ENCODE results near the gene SPSB3.
"Not testable (repeated sequence)": the region's sequence is repeated elsewhere in the genome, so short reads cannot be mapped to it uniquely, and the experiment has no call there.

The SPSB3 gene

DNA sequence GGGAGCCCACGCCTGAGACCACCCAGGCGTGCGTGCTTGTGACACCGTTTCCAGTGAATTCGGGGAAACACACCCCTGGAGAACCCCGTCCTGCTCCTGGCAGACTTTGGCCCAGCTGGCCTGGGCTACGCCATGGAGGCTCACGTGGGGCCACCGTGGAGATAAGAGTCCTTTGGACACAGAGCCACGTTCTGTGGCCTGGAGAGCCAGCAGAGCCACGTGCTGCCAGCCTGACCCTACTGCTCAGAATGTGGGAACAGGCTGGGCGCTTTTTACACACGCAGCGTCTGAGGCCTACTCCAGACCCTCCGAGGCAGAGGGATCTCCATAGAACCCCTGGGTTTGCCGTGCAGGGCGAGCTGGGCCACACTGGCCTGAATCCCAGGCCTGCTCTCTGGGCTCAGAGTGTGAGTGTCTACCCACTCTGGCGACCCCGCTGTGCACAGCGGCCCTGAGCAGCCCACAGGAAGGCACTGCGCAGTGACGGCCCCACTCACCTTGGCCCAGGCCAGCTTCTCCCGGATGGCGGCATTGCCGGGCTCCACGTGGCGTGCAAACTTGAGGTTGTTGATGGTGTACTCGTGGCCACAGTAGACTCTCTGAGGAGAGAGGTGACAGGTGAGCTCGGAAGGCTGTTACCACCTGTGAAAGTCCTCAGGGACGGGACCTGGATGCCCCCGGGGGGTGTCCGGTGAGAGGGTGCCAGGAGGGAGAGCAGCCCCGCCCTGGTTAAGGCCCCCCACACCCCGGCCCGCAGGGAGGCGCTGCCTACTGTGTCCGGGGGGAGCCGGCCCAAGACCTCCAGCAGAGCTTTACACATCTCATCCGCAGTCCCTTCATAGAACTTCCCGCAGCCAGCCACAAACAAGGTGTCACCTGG lies 34.3 kb upstream of the SPSB3 start:
- no peak for DNase-seq (ENCODE audit: low read depth)

DNA sequence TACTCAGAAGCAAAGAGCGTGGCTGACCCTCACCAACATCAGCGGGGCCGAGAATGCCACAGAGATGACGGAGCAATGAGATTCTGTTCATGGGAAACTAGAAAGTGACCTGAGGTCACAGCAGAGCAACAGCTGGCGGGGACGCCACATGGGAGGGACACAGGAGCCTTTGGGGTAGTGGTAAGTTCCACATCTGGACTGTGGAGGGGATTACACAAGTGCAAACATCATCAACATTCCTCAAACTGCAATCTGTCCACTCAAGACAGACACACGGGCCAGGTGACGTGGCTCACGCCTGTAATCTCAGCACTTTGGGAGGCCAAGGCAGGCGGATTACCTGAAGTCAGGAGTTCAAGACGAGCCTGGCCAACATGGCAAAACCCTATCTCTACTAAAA lies 33.1 kb upstream of the SPSB3 start:
- DNase-seq (ENCODE audit: low read depth) = no peak

GRCh38 chr16:1812732-1813163 lies 30.4 kb upstream of the SPSB3 start:
- DNase-seq (ENCODE audit: low read depth) = no peak

GRCh38 chr16:1810536-1810935 lies 28.2 kb upstream of the SPSB3 start:
- DNase-seq (ENCODE audit: low read depth) = no peak

DNA sequence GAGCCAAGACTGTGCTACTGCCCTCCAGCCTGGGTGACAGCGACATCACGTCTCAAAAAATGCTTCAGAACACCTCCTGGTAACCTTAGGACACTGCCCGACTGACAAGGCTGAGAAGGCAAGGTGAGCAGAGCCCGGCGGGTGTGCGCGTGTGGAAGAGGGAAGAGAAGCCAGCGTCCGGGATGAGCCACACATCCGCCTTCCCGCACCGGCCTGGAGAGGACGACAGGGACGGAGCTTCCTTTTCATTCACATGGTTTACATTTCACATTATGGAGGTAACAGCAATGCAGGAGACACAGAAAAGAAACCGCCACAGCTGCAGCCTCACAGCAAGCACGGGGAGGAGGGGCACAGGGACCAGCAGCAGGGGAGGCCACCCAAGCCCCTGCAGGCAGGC lies 27.7 kb upstream of the SPSB3 start:
- DNase-seq (ENCODE audit: low read depth) = no peak

DNA sequence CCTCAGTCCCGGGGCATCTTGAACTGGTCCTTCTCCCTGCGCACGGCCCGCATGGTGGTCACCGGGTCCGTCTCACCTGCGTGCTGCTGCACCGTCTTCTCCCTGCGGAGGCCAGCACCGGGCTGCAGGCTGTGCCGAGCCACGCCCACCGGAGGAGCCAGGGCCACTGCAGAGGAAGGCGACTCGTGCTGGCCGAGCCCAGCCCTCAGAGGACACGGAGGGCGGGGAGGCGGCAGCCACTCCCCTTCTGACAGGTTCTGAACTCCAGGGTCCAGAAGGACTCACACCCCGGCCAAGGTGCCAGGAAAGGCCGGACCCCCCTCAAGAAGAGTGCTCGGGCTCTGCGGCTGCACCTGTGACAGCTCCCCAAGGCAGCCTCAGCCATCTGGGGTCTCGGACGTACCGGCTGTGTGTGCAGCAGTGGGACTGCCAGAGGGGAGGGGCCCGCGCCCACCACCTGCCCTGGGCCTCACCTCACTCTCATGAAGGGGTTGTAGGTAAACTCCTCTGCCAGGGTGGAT lies 27.0 kb upstream of the SPSB3 start:
- no peak for DNase-seq (ENCODE audit: low read depth)

DNA sequence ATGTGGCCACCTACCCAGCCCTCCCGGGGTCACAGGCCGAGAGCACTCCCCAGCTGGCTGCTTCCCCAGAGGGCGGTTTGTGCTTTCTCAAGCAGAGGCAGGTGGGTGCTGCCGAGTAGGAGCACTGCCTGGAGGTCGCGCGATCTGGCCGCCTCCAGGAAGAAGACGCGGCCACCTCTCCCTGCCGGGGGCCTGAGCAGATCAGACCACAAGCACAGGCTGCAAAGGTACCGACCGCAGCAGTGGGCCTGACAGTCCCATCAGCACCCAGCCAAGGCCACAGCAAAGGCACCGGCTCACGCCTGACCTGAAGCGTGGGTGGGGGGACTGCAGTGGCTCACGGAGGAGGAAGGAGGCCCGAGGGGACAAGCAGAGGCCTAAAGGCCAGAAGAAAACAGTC lies 26.3 kb upstream of the SPSB3 start:
- DNase-seq (ENCODE audit: low read depth) = no peak

DNA sequence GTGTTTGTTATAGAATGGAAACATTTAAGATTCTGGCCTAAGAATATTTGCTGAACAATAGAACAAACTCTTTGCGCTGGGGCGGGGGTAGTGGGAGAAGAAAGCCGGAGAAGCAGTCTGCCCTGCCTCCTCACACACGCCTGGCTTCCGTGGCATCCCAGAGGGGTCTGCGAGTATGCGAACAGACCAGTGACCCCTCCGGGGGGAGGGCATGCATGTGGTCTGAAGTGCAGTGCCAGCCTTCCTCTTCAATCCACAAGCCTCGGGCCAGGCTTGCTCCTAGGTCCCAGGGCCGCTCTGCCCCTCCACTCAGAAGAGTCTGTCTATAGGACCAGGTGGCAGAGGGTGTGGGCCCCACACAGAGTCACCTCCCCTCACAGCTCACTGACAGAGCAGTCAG lies 25.3 kb upstream of the SPSB3 start:
- DNase-seq (ENCODE audit: low read depth) = no peak

DNA sequence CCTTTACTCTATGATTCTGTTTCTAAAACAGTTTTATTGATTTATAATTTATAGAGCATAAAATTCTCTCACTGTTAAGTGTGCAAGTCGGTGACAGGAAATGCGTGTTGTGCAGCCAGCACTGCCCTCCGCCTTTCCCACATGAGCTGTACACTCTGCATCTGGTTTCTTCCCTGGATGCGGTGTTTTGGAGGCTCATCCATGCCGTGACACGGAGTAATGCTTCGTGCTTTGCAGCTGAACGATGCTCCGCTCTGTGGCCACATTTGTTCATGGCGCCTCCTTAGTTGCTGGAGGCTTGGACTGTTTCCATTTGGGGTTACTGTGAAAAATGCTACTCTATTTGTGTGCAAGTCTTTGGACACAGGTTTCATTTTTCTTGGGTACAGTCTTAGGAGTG lies 18.3 kb upstream of the SPSB3 start:
- no peak for DNase-seq (ENCODE audit: low read depth)

DNA sequence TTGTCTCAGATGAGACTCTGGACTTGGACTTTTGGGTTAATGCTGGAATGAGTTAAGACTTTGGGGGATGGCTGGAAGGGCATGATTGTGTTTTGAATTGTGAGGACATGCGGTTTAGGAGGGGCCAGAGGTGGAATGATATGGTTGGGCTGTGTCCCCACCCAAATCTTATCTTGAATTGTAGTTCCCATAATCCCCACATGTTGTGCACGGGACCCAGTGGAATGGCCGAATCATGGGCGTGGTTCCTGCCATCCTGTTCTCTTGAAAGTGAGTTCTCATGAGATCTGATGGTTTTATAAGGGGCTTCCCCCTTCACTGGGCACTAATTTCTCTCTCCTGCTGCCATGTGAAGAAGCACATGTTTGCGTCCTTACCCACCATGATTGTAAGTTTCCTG lies 16.9 kb upstream of the SPSB3 start:
- not testable (repeated sequence) for DNase-seq (ENCODE audit: low read depth)

- DNase-seq (ENCODE audit: low read depth) = no peak
These were observed 12.7 kb upstream of the SPSB3 start for GRCh38 chr16:1794908-1795666.

GRCh38 chr16:1794221-1794871 lies 12.0 kb upstream of the SPSB3 start:
- DNase-seq (ENCODE audit: low read depth) = no peak

GRCh38 chr16:1793578-1794220 lies 11.3 kb upstream of the SPSB3 start, which contains the start of gene IGFALS:
IGFALS (minus strand) TSS chr16:1793705; CDS start chr16:1793652, 53 bp downstream.
- DNase-seq (ENCODE audit: low read depth) = no peak

DNA sequence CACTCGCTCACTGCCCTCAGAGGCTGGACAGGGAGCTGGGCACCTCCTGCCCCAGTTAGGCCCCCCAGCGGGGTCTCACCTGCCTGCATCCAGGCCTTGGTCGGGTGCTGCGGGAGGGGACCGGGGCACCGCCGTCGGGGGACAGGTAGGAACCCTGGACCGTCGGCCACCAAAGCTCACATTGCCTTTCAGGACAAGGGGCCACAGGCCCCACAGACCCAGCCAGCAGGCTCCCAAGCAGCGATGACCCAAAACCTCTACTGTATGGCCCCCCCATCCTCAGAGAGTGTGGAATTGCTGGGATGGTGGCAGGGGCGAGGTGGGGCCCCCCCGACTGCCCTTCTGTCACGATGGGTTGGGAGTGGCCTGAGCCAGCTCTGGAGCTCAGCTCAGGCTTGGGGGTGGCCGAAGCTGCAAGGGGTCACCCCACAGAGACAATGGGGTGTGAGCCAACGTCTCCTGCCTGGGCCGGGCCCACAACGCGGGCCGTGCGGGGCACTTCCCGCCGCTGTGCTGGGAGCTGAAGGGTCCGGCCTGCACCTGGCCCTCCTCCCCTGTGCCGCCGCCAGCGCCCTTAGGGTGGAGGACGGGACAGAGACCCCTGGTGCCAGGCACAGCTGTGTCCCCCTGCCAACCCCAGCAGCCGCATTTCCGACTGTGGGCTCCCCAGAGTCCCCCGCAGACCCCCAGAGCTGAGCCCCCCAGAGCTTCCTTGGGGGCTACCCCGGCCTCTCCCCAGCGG lies 10.6 kb upstream of the SPSB3 start:
- no peak for DNase-seq (ENCODE audit: low read depth)

GRCh38 chr16:1791943-1792812 lies 9.8 kb upstream of the SPSB3 start:
- no peak for DNase-seq (ENCODE audit: low read depth)

DNA sequence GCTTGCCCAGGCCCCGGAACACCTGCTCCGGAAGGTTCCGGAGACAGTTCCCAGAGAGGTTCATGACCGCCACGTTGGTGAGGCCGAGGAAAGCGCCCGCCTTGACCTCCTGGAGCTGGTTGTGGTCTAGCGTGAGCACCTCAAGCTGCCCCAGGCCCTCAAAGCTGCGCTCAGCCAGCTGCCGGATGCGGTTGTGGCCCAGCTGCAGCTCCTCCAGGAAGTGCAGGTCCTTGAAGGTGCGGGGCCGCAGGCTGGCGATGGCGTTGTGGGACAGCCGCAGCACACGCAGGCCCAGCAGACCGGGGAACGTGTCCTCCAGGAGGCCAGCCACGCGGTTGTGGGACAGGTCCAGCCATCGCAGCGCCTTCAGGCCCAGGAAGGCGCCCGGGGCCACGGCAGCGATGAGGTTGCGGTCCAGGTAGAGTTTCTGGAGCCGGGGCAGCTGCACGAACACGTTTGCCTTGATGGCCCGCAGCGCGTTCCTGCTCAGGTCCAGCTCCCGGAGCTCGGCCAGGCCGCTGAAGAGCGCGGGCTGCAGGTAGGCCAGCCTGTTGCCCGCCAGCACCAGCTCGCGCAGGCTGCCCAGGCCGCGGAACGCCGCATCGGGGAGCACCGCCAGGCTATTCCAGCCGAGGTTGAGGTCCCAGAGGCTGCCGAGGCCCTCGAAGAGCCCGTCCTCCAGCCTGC lies 9.0 kb upstream of the SPSB3 start:
- no peak for DNase-seq (ENCODE audit: low read depth)

- DNase-seq (ENCODE audit: low read depth) = no peak
These were observed 8.4 kb upstream of the SPSB3 start for GRCh38 chr16:1790611-1791255.

DNA sequence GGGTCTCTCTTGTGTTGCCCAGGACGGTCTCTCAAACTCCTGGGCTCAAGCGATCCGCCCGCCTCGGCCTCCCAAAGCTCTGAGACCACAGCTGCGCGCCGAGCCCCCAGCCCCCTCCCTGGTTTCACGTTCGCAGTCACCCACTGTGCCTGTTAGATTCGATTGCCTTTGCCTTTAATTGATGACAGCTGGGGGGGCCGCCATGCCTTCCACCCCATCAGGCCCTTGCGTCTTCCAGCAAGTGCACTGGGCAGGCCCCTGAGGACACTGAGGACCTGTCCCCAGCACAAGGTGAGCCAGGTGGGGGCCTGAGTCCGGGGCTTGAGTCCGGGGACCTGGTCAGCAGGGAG lies 7.9 kb upstream of the SPSB3 start:
- DNase-seq (ENCODE audit: low read depth) = no peak

GRCh38 chr16:1789643-1790045 lies 7.3 kb upstream of the SPSB3 start:
- DNase-seq (ENCODE audit: low read depth) = no peak
